K562 (cell line): ENCODE data around the gene TRMT2A. TPM values are rescaled to one million over a fixed set of nuclear protein-coding genes. Genes with fewer than 3 reads are reported as not detected.

Experiments used
- AFF4 ChIP-seq: sonication (generic); formaldehyde crosslinking; IDR thresholded peaks from 2 replicates; pipeline ENCODE4 v1.8.0; 2023; ENCODE audit warnings: mild to moderate bottlenecking, missing genetic modification reagents
- BCOR ChIP-seq: fragments of 450-650 bp; IDR thresholded peaks from 2 replicates; pipeline ENCODE4 v1.6.1; 2016
- COPS2 ChIP-seq: fragments of 450-650 bp; conservative IDR thresholded peaks from 2 replicates; pipeline ENCODE4 v1.6.1; 2016; ENCODE audit warnings: mild to moderate bottlenecking, moderate library complexity
- ESRRB ChIP-seq: fragments of 250-450 bp; sonication (Bioruptor Pico); IDR thresholded peaks from 2 replicates; pipeline ENCODE4 v1.5.0; 2020; ENCODE audit warnings: mild to moderate bottlenecking, moderate library complexity, borderline replicate concordance
- MCM2 ChIP-seq: fragments of 450-650 bp; IDR thresholded peaks from 2 replicates; pipeline ENCODE4 v1.6.1; 2017; ENCODE audit warnings: low read depth, mild to moderate bottlenecking
- MEIS2 ChIP-seq: fragments of 450-650 bp; IDR thresholded peaks from 2 replicates; pipeline ENCODE4 v1.6.1; 2014; ENCODE audit warnings: mild to moderate bottlenecking; ENCODE audit not compliant: partially characterized antibody
- POU5F1 ChIP-seq: fragments of 150-350 bp; IDR thresholded peaks from 2 replicates; pipeline ENCODE4 v1.6.1; 2014; ENCODE audit warnings: borderline replicate concordance, low read length, low read depth, mild to moderate bottlenecking; ENCODE audit not compliant: partially characterized antibody
- ZBTB9 ChIP-seq: fragments of 450-650 bp; formaldehyde crosslinking; IDR thresholded peaks from 2 replicates; pipeline ENCODE4 v1.4.0; 2020; ENCODE audit warnings: mild to moderate bottlenecking, moderate library complexity
- polyA plus RNA-seq, 8 experiments: library from polyadenylated mRNA; depleted of rRNA in 4 of 8; stranded (reverse) in 5 of 8; unstranded in 3 of 8; fragments of >200 nt; fragmentation: Nextera tagmentation in 2 of 8; fragmentation: Illumina TruSeq in 1 of 8; extraction: Ambion mirVana in 2 of 8; extraction: Trizol in 1 of 8; gene quantifications; 2 replicates each; pipeline versions ENCODE4 v1.2.1 to v1.2.3, GENCODE V29; 2011 to 2014; ENCODE audit warnings: inconsistent platforms in 1 of 8, missing spikeins in 1 of 8
- total RNA-seq, 7 experiments: library from RNA; depleted of rRNA in 6 of 7; stranded (reverse); fragments of >200 nt in 6 of 7; fragmentation: Illumina TruSeq in 2 of 7; extraction: Trizol in 2 of 7; gene quantifications; 2 replicates each; pipeline versions ENCODE4 v1.2.1 to v1.2.3, GENCODE V29; 2011 to 2021; ENCODE audit warnings: low replicate concordance in 1 of 7
- TF ChIP-seq, protein P1 (sequence below), 2 experiments: fragments of 450-650 bp in 1 of 2; sonication (generic) in 1 of 2; formaldehyde crosslinking in 1 of 2; IDR thresholded peaks; 2 replicates each; pipeline versions ENCODE4 v1.7.1 to v1.9.0; 2016 to 2022; ENCODE audit warnings: inconsistent platforms in 1 of 2, mild to moderate bottlenecking in 1 of 2, missing genetic modification reagents in 1 of 2
- TF ChIP-seq, protein P2 (sequence below): fragments of 250-450 bp; sonication (Bioruptor Pico); IDR thresholded peaks from 2 replicates; pipeline ENCODE4 v1.5.0; 2022; ENCODE audit warnings: mild to moderate bottlenecking

Gene TRMT2A
- total and polyA plus RNA-seq, 9 of the 15 experiments (the other 6 are each of a cell fraction or from before 2014, with no cell fraction given) = 1.6 to 265 (median 140) TPM

DNA sequence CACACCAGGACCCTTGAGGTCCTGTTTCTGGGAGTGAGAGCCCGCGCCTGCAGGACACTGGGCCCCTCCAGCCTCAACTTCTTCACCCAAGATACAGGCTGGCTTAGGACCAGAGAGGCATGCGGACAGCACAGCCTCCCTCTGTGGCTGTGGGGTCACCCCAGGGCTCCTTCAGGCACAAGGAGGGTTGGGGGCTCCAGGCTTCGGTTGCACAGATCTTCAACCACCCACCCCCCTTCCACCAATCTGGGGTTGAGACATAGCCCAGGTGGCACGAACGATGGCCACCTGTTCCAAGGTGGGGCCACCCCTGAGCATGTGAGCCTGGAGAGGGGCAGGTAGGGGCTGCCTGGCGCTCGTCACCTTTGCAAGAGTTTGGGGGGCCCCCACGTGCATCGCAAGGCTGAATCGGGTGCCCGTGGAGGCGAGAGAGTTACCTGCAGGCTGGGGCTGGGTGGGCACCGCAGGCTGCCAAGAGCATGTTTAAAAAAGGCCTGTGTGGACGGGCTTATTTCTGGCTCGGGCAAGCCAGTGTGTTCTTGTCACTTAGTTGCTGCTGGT is 15.7 kb upstream of the TRMT2A start (continued):
- TF ChIP-seq, protein P1, sequence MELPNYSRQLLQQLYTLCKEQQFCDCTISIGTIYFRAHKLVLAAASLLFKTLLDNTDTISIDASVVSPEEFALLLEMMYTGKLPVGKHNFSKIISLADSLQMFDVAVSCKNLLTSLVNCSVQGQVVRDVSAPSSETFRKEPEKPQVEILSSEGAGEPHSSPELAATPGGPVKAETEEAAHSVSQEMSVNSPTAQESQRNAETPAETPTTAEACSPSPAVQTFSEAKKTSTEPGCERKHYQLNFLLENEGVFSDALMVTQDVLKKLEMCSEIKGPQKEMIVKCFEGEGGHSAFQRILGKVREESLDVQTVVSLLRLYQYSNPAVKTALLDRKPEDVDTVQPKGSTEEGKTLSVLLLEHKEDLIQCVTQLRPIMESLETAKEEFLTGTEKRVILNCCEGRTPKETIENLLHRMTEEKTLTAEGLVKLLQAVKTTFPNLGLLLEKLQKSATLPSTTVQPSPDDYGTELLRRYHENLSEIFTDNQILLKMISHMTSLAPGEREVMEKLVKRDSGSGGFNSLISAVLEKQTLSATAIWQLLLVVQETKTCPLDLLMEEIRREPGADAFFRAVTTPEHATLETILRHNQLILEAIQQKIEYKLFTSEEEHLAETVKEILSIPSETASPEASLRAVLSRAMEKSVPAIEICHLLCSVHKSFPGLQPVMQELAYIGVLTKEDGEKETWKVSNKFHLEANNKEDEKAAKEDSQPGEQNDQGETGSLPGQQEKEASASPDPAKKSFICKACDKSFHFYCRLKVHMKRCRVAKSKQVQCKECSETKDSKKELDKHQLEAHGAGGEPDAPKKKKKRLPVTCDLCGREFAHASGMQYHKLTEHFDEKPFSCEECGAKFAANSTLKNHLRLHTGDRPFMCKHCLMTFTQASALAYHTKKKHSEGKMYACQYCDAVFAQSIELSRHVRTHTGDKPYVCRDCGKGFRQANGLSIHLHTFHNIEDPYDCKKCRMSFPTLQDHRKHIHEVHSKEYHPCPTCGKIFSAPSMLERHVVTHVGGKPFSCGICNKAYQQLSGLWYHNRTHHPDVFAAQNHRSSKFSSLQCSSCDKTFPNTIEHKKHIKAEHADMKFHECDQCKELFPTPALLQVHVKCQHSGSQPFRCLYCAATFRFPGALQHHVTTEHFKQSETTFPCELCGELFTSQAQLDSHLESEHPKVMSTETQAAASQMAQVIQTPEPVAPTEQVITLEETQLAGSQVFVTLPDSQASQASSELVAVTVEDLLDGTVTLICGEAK (IDR thresholded peaks at IDR 0.05) = no peak
- TF ChIP-seq, protein P1 (CRISPR knock-in tag; IDR thresholded peaks at IDR 0.05) = peak; percentile 68; the same call in 1 of the 2 replicates
- TF ChIP-seq MEIS2 (no peak), POU5F1 (no peak), BCOR (0 out of 2 replicates have a peak, but pooled peaks have one; percentile 33), AFF4 (CRISPR knock-in tag) (no peak), ESRRB (peak; percentile 36; the same call in 1 of the 2 replicates), COPS2 (no peak), ZBTB9 (CRISPR knock-in tag) (no peak), MCM2 (no peak)
- TF ChIP-seq, protein P2, sequence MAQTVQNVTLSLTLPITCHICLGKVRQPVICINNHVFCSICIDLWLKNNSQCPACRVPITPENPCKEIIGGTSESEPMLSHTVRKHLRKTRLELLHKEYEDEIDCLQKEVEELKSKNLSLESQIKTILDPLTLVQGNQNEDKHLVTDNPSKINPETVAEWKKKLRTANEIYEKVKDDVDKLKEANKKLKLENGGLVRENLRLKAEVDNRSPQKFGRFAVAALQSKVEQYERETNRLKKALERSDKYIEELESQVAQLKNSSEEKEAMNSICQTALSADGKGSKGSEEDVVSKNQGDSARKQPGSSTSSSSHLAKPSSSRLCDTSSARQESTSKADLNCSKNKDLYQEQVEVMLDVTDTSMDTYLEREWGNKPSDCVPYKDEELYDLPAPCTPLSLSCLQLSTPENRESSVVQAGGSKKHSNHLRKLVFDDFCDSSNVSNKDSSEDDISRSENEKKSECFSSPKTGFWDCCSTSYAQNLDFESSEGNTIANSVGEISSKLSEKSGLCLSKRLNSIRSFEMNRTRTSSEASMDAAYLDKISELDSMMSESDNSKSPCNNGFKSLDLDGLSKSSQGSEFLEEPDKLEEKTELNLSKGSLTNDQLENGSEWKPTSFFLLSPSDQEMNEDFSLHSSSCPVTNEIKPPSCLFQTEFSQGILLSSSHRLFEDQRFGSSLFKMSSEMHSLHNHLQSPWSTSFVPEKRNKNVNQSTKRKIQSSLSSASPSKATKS (CRISPR knock-in tag) = no peak
